Renal cortex interstitium (tissue), 15 donors: ENCODE results near the gene ILF3. TPM values are rescaled to one million over a fixed set of nuclear protein-coding genes. Genes with fewer than 3 reads are reported as not detected.

Experiments
- DNase-seq, 11 donors: peaks; one replicate each; pipeline ENCODE4 v3.0.0-alpha.2; 2013; ENCODE audit warnings: low read depth in 9 of 11, low spot score in 4 of 11; ENCODE audit errors: extremely low read depth in 1 of 11
- long read RNA-seq, 16 experiments: transcript quantifications; one replicate each; lab custom pipeline, GENCODE V29; 2026
- polyA plus RNA-seq, 3 donors: library from polyadenylated mRNA; unstranded; fragments of 120-200 nt; gene quantifications; one replicate each; pipeline ENCODE4 v1.2.1, GENCODE V29; 2013; ENCODE audit not compliant: insufficient read length in 3 of 3

ILF3 gene
- 100 to 1,000 TPM; 295 to 328 (median 301) TPM for polyA plus RNA-seq
- long read RNA-seq, donor 1, full-length matches to known transcripts = 28 of 91 reads
- long read RNA-seq, donor 1, partial matches to known transcripts = 63 of 91 reads
- long read RNA-seq, donor 1, other reads (novel, unspliced or antisense) = 0 of 91 reads
- long read RNA-seq, donor 2, transcript ILF3-221 (3 exons, 2,579 nt) = major isoform, 36 of 89 reads
- long read RNA-seq, donor 2, partial matches to known transcripts = 50 of 89 reads
- long read RNA-seq, donor 2, other reads (novel, unspliced or antisense) = 0 of 89 reads
- long read RNA-seq, donor 3, full-length matches to known transcripts = 28 of 185 reads
- long read RNA-seq, donor 3, partial matches to known transcripts = 157 of 185 reads
- long read RNA-seq, donor 3, other reads (novel, unspliced or antisense) = 0 of 185 reads
- long read RNA-seq, donor 4, full-length matches to known transcripts = 30 of 128 reads
- long read RNA-seq, donor 4, partial matches to known transcripts = 98 of 128 reads
- long read RNA-seq, donor 4, other reads (novel, unspliced or antisense) = 0 of 128 reads
- long read RNA-seq, donor 5 = 0 reads
- long read RNA-seq, donor 6, full-length matches to known transcripts = 40 of 329 reads
- long read RNA-seq, donor 6, partial matches to known transcripts = 289 of 329 reads
- long read RNA-seq, donor 6, other reads (novel, unspliced or antisense) = 0 of 329 reads
- long read RNA-seq, donor 7, full-length matches to known transcripts = 50 of 112 reads
- long read RNA-seq, donor 7, partial matches to known transcripts = 62 of 112 reads
- long read RNA-seq, donor 7, other reads (novel, unspliced or antisense) = 0 of 112 reads
- long read RNA-seq, donor 8 = 0 reads
- long read RNA-seq, donor 9, full-length matches to known transcripts = 33 of 121 reads
- long read RNA-seq, donor 9, partial matches to known transcripts = 83 of 121 reads
- long read RNA-seq, donor 9, other reads (novel, unspliced or antisense) = 5 of 121 reads
- long read RNA-seq, donor 10, transcript ILF3-221 (3 exons, 2,579 nt) = major isoform, 20 of 97 reads
- long read RNA-seq, donor 10, partial matches to known transcripts = 71 of 97 reads
- long read RNA-seq, donor 10, other reads (novel, unspliced or antisense) = 0 of 97 reads
- long read RNA-seq, donor 11, full-length matches to known transcripts = 21 of 60 reads
- long read RNA-seq, donor 11, partial matches to known transcripts = 39 of 60 reads
- long read RNA-seq, donor 11, other reads (novel, unspliced or antisense) = 0 of 60 reads
- long read RNA-seq, donor 12, transcript ILF3-221 (3 exons, 2,579 nt) = major isoform, 19 of 44 reads
- long read RNA-seq, donor 12, partial matches to known transcripts = 23 of 44 reads
- long read RNA-seq, donor 12, other reads (novel, unspliced or antisense) = 0 of 44 reads
- long read RNA-seq, donor 13 = 0 reads
- long read RNA-seq, donor 14, transcript ILF3-221 (3 exons, 2,579 nt) = major isoform, 8 of 55 reads
- long read RNA-seq, donor 14, partial matches to known transcripts = 44 of 55 reads
- long read RNA-seq, donor 14, other reads (novel, unspliced or antisense) = 0 of 55 reads
- long read RNA-seq, donor 15, transcript ILF3-221 (3 exons, 2,579 nt) = major isoform, 13 of 70 reads
- long read RNA-seq, donor 15, partial matches to known transcripts = 50 of 70 reads
- long read RNA-seq, donor 15, other reads (novel, unspliced or antisense) = 0 of 70 reads
- long read RNA-seq, donor 16, full-length matches to known transcripts = 91 of 617 reads
- long read RNA-seq, donor 16, partial matches to known transcripts = 502 of 617 reads
- long read RNA-seq, donor 16, other reads (novel, unspliced or antisense) = 24 of 617 reads

GRCh38 chr19:10653732-10654609, at the start of gene ILF3:
TSS of gene ILF3 (plus strand) at chr19:10654346. CDS start at chr19:10670606, 16,260 bp downstream.
- peak; percentile 100 for DNase-seq

DNA sequence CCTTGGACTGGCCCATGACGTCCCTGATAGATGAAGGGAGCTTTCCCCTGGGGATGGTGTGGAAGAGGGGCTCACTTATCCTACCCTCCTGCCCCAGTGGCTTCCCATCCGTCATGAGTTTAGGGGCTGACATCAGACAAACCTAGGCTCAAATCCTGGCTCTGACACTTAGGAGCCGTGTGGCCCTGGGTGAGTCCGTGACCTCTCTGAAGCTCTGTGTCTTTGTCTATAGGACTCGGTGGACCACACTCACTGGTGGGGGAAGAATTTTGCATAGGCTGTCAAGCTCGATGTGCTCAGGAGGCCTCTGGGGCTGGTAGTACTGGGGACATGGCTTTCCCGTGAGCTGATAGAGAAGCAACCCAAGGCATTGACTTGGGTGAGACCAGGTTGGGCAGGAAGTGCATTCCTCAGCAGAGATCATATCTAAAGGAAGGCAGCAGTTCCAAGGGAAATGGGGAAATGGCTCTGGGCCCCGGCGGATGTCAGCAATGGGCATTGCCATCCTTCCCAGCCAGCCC, 49.6 kb upstream of the ILF3 start:
- DNase-seq = no peak

DNA sequence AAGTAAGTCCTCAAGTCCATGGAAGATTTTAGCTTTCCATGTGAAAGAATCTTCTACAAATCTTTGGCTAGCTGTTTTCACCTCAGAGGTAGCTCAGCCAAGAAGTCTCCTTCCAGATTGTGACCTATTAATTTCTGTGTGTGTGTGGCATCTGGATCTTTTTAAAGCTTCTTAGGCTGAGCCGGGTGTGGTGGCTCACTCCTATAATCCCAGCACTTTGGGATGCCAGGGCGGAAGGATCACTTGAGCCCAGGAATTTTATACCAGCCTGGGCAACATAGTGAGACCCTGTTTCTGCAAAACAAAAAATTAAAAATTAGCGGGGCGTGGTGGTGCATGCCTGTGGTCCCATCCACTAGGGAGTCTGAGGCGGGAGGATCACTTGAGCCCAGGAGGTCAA, 42.2 kb upstream of the ILF3 start:
- DNase-seq = no peak

- DNase-seq = no peak
Measured at GRCh38 chr19:10612499-10613119, 41.5 kb upstream of the ILF3 start.

DNA sequence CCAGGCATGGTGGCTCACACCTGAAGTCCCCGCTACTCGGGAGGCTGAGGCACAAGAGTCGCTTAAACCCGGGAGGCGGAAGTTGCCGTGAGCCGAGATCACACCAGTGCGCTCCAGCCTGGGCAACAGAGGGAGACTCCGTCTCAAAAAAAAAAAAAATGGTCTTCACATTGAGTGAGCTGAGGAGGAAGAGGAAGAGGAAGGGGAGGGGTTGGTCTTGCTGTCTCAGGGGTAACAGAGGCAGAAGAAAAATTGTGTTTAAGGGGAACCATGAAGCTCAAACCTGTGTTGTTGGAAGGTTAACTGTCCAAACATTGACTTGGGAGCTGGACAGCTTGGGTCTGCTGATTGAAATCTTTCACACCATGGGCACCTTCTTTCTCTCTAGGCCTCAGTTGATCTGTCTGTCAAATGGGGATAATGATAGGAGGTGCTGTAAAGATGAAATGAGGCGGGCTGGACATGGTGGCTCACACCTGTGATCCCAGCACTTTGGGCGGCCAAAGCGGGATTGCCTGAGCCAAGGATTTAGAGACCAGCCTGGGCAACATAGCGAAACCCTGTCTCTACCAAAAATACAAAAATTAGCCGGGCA, 38.6 kb upstream of the ILF3 start:
- DNase-seq = no peak

GRCh38 chr19:10617409-10618121, 36.6 kb upstream of the ILF3 start:
- DNase-seq = no peak

DNA sequence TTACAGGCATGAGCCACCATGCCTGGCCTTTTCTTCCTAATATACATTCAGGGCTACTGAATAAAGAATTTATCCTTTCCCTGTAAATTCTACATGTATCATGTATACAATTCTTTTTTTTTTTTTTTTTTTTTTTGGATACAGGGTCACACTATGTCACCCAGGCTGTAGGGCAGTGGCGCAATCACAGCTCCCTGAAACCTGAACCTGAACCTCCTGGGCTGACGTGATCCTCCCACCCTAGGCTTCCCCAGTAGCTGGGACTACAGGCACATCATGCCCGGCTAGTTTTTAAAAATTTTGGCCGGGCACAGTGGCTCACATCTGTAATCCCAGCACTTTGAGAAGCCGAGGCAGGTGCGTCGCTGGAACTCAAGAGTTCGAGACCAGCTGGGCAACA, 35.3 kb upstream of the ILF3 start:
- DNase-seq = no peak

GRCh38 chr19:10620786-10621185, 33.4 kb upstream of the ILF3 start:
- DNase-seq = no peak

DNA sequence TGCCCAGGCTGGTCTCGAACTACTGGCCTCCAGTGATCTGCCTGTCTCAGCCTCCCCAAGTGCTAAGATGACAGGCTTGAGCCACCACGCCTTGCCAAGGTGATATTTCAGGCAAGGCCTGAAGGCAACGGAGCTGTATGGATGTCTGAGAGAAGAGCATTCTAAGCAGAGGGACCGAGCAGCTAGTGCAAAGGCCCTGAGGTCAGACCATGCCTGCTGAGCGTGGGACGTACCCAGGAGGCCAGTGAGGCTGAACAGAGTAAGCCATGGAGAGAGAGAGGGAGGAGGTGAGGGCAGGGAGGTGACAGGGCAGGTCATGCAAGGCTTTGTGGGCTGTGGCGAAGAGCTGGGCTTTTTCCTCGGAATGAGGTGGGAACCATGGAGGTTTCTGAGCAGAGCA, 32.2 kb upstream of the ILF3 start:
- DNase-seq = no peak

DNA sequence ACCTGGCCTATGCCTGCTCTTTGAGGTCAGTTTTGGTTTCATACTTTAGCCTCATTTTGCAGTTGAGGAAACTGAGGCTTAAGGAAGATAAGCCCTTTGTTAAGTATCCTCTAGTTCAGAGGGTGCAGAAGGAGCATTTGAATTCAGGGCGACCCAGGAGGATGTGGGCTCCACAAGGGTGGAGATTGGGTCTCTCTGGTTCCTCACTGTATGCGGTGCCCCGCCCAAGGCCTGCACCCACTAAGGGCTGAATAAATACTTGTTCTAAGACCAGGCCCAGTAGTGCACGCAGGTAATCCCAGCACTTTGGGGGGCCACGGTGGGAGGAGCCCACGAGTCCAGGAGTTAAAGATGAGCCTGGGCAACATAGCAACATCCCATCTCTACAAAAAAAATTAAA, 29.6 kb upstream of the ILF3 start:
- no peak for DNase-seq

DNA sequence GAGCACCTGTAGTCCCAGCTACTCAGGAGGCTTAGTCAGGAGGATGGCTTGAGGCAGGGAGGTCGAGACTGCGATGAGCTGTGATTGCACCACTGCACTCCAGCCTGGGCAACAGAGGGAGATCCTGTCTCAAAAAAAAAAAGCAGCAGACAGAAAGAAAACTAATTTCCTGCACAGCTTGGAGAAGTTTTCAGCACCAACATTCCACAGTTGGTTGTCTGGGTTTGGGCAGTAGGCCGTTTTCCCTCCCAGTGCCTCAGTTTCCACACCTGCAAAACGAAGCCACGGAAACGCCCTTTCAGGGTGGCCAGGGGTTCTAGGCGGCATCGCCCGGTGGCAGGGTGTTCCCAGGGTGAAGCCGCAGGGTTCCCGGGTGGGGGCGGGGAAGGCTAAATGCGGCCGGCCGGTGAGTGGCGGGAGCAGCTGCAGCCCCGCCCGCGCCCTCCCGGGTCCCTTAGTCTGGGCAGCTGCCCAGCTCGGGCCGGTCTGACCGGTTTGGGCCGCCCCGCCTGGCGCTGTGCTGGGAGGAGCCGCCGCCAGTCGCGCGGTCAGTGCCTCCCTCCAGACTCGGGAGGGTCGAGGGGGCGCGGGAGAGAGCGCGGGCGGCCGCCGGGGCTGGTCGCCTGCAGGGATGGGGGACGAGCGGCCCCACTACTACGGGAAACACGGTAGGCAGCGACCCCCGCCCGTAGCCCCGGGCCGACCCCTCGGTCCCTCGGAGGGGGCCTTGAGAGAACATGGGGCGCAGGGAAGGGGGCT, 29.0 kb upstream of the ILF3 start, which contains the start of gene SLC44A2:
Gene SLC44A2, plus strand, starts transcription at position 551 of the 759 bp plus-strand sequence. Its CDS starts 81 bp downstream, at position 632.
- peak in 8 of 11 donors; percentile 75 to 83 (median 80) for DNase-seq

DNA sequence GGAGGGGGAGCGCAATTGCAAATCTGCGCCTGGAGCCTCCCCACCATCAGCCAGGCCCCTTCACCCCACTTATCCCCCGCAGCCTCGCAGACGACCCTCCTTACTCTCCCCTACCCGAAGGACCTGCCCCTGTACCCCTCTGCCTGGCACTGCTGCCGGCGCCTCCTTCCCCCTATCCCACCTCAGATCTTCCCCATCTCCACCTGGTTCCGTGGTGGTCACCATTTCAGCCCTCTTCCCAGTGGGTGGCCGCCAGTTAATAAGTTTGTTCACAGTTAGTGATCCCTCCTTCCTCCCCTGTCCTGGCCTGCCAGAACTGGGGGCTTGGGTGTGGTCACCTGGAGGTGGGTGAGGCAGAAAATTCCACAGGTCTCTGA, 28.4 kb upstream of the ILF3 start:
- DNase-seq = no peak

GRCh38 chr19:10631874-10632273, 22.3 kb upstream of the ILF3 start:
- DNase-seq = no peak

GRCh38 chr19:10634430-10634829, 19.7 kb upstream of the ILF3 start:
- no peak for DNase-seq

DNA sequence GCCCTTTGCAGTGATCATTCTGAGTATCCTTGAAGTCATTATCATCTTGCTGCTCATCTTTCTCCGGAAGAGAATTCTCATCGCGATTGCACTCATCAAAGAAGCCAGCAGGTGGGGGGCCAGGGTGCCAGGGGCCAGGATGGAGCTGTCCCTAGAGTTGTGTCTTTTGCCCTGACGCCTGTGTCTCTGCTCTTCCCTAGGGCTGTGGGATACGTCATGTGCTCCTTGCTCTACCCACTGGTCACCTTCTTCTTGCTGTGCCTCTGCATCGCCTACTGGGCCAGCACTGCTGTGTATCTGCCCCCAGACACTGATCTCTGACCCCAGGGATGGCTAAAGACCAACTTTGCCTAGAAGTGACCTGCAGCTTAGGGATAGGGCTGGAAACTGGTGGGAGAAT, 19.2 kb upstream of the ILF3 start:
- no peak for DNase-seq
